ENCODE data around the gene FTH1.

FTH1 gene

DNA sequence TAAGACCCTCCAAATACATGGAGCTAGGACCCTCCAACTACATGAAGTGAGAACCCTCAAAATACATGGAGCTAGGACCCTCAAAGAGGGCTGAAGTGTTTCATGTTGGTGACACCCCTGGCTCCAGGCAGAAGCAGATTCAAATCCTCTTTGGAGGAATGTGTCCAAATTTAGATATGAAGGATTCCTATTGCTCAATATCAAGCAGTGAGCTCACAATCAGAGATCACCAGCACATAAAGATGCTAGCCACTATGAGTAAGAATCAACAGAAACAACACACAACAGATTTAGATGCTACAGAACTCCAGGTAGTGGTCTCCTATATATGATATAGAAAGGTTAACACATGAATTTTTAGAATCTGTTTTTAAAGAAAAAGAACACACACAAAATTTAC lies 38.8 kb downstream of the FTH1 start:
- DNase-seq (ENCODE audit: insufficient read length, low spot score): no peak
- no peak for TF ChIP-seq POLR2A (IDR thresholded peaks at IDR 0.05; ENCODE audit: low read depth, low read length)
- FAIRE-seq: no peak

DNA sequence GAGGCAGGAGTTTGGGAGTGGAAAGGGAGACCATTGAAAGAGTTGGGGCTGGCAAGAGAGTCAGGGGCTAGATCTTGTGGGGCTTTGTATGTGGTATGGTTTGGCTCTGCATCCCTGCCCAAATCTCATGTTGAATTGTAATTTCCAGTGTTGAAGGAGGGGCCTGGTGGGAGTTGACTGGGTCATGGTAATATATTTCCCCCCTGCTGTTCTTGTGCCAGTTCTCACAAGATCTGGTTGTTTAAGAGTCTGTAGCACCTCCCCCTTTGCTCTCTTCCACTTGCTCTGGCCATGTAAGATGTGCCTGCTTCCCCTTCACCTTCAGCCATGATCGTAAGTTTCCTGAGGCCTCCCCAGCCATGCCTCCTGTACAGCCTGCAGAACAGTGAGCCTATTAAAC lies 39.9 kb downstream of the FTH1 start:
- FAIRE-seq (no peak), DNase-seq (ENCODE audit: insufficient read length, low spot score) (no peak)
- no peak for TF ChIP-seq POLR2A (IDR thresholded peaks at IDR 0.05; ENCODE audit: low read depth, low read length)

DNA sequence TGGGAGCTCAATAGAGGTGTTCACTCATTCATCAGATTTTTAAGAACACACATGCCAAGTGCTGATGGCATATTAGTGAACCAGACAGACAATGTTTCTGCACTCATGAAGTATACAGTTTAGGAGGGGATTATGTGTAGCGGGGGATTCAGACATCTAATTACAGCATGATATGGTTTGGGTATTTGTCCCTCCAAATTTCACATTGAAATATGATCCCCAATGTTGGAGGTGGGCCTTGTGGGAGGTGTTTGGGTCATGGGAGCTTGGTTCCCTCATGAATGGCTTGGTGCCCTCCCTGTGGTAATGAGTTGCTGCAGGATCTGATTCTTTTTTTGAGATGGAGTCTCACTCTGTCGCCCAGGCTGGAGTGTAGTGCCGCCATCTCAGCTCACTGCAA lies 41.2 kb downstream of the FTH1 start:
- DNase-seq (ENCODE audit: insufficient read length, low spot score) (no peak), FAIRE-seq (no peak)
- TF ChIP-seq POLR2A (IDR thresholded peaks at IDR 0.05; ENCODE audit: low read depth, low read length): no peak

DNA sequence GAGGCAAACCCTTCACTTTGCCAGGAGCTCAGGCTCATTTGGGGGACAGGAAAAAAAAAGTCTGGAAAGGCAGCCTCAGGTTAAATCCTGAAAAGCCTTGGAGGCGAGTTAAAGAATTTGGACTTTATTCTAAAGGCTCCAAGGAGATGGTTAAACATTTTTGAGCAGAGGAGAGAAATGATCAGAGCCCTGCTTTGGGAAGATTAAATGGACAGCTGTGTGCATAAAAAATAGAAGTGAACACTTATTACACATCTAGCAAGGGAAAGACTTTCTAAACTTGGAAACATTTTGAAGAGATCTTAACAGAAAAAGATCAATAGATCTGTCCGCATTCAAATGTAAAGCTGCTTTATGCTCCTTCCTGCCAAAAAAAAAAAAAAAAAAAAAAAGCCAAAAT lies 41.7 kb downstream of the FTH1 start:
- no peak for FAIRE-seq
- no peak for TF ChIP-seq POLR2A (IDR thresholded peaks at IDR 0.05; ENCODE audit: low read depth, low read length)
- no peak for DNase-seq (ENCODE audit: insufficient read length, low spot score)

DNA sequence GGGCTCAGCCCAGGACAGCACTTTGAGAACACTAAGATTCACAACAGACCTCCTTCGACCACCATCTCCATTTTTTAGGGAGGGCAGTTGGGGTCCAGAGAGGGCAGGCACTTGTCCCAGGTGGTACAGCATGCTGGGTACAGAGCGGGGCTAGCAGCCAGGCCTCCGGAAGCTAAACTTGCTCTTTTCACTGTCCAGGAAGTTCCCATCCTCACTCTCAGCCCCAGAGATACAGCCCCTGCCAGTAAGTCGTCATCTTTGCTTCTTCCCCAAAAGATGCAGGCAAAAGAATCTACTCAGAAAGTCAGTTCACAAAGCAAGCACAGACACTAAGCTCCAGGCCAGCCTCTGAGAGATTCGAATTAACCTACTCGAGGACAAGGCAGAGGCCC lies 43.4 kb downstream of the FTH1 start:
- FAIRE-seq (no peak), DNase-seq (ENCODE audit: insufficient read length, low spot score) (no peak)
- no peak for TF ChIP-seq POLR2A (IDR thresholded peaks at IDR 0.05; ENCODE audit: low read depth, low read length)

DNA sequence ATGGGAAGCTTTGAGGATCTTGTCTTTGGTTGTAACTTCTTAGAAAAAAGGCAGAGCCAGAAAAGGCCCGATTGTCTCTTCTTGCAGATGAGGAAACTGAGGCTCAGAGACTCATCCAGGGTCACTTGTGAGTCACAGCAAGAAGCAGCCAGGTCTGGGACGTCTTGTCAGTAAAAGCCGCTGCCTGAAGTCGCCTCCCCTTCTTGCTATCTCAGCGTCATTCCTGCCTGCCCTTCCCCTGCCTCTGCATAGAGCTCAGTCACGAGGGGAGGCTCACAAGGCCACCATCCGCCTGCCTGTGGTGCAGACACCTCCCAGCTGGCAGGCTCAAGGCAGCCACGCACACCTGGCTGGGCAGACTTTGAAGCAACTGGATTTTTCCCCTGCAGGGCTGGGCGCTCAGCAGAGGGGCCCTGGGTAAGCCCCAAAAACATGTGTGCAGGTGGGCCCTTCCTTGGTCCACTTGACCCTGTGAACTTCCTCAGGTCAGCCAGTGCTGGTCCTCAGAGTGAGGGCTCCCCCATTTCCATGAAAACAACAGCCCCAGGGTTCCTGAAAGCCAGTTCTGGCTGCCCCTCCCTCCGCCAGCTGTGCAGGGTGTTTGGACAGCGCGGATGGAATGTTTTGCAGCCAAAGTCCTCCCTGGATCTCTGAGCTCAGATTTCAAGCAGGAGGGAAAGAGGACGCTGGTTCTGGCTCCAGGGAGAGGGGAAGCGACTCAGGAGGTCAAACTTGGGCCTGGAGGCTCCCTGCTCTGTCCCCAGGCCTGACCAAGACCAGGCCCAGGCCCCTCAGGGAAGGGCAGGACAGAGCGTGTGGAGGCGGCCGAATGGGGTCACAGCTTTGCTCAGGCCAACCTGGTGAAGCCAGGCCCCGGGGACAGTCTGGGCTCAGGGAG lies 44.0 kb downstream of the FTH1 start:
- no peak for DNase-seq (ENCODE audit: insufficient read length, low spot score)
- TF ChIP-seq POLR2A (IDR thresholded peaks at IDR 0.05; ENCODE audit: low read depth, low read length): no peak
- no peak for FAIRE-seq

DNA sequence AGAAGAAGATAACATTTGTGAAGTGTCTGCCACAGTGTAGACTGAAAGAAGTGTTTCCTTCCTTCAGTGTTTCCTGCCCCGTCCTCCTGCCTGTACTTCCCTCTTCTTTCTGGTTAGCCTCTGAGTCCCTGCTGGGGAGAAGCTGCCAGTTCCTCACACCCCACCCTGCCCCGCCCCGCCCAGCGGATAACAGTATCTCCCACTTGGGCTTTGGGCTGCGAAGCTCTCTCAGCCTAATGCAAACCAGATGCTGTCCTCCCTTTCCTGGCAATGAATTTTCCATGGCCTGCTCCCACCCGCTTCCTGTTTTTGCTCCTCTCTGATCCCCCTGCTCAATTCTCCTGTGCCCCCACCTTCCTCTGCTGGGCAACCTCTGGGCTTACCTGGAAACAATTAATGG lies 44.9 kb downstream of the FTH1 start:
- FAIRE-seq: no peak
- no peak for TF ChIP-seq POLR2A (IDR thresholded peaks at IDR 0.05; ENCODE audit: low read depth, low read length)
- DNase-seq (ENCODE audit: insufficient read length, low spot score): no peak

DNA sequence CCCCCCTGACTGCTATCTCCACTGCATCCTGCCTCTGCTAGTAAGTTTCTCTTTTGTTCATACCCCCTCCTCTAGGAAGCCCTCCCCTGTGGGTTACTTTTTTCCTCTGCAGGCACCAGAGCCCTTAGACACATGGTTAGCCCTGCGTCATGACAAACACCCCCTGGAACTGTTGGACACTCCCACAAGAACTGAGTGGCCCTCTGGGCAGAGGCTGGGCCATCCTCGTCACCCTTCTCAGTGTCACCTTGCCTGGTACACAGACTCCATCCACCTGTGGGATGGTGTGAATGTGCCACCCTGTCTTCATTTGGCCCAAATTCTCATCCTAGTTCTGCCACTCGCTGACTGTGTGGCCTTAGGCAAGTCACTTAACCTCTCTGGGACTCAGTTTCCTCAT lies 46.0 kb downstream of the FTH1 start:
- TF ChIP-seq POLR2A (IDR thresholded peaks at IDR 0.05; ENCODE audit: low read depth, low read length): no peak
- FAIRE-seq: no peak
- DNase-seq (ENCODE audit: insufficient read length, low spot score): no peak

DNA sequence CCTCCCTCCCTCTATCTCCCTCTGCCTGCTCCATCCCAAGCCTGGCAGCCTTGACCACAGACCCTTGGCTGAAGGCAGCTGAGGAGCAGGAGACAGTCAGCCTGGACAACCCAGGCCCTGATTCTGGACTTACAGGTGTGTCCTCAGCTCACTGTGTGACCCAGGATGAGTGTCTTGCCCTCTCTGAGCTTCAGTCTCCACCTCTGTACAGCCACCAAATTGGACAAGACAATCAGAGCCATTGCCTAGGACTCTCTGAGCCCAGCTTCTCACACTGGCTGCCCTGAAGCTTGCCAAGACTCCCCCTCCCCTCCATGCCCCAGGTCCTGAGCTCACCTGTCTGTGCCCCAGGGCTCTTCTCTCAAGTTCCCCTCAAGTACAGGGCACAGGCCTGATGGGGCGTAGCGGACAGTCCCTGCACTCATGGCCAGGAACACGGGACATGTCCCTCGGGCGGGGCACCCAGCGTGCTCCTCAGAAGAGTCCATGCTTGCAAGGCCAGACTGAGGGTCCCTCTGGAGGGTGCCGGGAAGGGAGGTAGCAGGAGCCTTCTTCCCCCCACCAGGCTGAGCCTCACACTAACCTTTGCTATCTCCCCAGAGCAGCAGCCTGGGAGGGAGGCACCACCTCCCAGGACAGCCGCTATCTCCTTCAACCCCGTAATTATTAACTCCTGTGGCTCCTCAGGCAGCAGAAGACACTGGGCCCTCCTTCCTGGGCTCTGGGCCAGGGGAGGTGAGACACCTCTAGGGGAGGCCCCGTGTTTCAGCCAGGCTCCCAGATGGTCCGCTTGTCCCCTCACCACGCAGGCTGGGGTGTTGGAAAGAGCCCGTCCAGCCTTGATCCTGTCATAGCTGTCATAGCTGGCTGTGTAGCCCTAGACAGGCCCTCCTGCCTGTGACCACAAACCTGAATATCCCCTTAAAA lies 47.5 kb downstream of the FTH1 start:
- FAIRE-seq (no peak), DNase-seq (ENCODE audit: insufficient read length, low spot score) (no peak)
- TF ChIP-seq POLR2A (IDR thresholded peaks at IDR 0.05; ENCODE audit: low read depth, low read length): no peak

DNA sequence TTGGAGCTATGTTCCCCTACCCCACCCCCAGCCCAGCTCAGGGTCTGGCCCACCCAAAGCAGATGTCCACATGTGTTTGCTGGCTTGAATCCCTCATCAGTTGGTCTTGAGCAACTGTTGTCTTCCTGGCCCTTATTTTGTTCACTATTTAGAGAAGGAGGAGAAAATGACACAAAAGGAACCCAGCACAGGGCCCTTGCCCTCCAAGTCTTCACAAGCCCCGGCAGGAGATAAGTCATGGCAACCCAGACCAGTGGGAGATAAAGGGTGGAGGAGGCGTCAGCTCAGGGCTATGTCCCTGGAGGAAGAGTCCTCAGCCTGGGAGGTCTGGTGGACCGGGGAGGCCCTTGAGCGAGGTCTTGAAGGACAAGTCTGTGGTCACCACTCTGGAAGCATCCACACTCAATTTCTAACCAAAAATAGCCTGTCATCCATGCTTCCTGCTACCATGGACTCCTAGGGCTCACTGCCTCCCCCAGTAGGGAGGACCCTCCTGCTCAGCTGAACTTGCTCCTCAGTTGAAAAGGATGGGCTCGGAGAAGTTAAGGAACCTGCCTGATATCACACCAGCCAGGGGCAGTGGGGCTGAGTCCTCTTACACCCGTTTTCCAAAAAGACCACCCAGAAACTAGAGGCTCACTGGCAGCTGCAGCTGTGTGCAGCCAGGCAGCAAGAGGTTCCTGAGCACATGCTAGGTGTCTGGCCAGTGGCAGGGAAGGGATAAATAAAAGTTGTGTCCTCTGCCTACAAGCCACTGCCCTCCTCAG lies 48.3 kb downstream of the FTH1 start:
- DNase-seq (ENCODE audit: insufficient read length, low spot score): no peak
- FAIRE-seq: no peak
- no peak for TF ChIP-seq POLR2A (IDR thresholded peaks at IDR 0.05; ENCODE audit: low read depth, low read length)

DNA sequence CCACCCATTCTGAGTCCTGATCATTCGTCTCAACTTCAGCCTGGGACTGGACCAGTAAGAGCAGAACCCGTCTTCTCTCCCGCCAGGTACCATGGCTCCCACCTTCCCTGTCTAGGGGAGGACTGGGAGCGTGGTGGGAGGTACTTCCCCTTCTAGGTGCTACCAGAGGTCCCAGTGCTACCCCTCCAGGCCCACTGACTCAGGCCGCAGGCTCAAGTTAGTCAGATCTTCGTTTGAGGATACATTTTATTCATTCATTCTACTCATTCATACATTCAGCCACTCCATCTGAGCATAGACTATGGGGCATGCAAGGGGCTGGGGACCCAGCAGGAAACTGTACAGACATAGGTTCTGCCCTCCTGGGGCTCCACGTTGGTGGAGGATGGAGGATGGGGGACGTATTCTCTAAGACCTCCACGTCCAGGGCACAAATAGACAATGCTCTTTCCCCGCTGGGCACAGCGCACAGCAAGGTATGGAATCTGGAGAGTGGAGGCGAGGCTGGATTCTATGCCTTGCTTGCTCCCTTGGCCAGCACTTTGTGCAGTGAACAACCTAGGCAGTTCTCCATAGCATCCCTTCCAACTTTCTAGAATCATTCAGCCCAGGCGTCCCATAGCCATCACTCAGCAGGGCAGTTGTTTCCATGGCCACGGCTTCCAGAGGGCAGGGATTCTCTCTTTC lies 49.0 kb downstream of the FTH1 start:
- no peak for TF ChIP-seq POLR2A (IDR thresholded peaks at IDR 0.05; ENCODE audit: low read depth, low read length)
- FAIRE-seq: no peak
- DNase-seq (ENCODE audit: insufficient read length, low spot score): no peak

DNA sequence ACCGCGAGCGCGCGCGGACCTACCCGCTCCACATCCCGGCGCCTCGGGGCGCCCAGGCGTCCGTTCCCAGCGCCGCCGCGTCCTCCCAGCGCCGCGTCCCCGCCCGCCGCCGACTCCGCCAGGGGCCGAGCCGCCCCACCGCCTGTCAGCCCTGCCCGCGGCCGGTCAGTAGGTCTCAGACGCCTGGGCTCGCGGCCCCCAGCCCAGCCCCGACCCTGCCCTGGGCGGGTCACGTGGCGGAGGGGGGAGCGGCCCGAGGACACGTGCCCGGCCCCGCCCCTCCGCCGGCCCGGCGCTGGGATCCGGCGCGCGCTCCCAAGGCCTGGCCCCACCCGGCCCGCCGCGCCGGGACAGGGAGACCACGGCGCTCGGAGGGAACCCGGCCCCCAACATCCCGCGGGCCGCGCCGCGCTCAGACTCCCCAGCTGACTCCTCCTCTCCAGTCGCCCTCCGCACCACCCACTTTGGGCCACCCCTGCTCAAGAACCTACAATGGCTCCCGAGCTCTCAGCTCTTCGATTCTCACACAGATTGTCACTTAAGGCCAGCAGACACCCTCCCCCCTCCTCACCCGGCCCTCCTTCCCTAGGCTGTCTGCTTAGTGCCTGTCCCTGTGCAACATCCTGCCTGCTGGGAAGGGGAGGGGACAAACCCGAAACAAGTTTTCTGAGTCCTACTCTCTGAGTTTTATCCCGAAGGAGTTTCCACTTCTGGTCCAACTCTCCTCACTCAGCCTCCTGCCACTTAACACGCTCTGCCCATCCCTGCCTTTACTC lies 49.9 kb downstream of the FTH1 start, which contains the start of gene RAB3IL1:
Gene RAB3IL1, minus strand, starts transcription at position 233 of the 776 bp plus-strand sequence. Its CDS starts 199 bp downstream, at position 34.
- DNase-seq (ENCODE audit: insufficient read length, low spot score) (peak; percentile 70), FAIRE-seq (no peak)
- TF ChIP-seq POLR2A (IDR thresholded peaks at IDR 0.05; ENCODE audit: low read depth, low read length): peak; percentile 39; the same call in 1 of the 2 replicates
